ENCODE results near the gene CEBPZOS.

CEBPZOS gene

GRCh38 chr2:37196320-37197195 lies at the start of gene CEBPZOS:
Gene CEBPZOS (plus strand): TSS chr2:37196496. CDS start chr2:37199705, 3,209 bp downstream.
- Histone ChIP-seq H3K36me3 (peaks cover 20 to 30% (median 24%) of the 10 kb centered on the region in 11 experiments), H3K4me2 (peak within 1 kb of the TSS; percentile 81 to 94 (median 88)), H3K4me1 (peaks cover 21 to 36% (median 26%) of the 10 kb centered on the region in 10 experiments), H3K27me3 (no peaks in the 10 kb centered on the region), H4K20me1 (peaks cover 0 to 9% (median 0%) of the 10 kb centered on the region in 11 experiments; a peak in 6 of 22 replicates), H3K9me3 (replicated peaks in 1 of 11) (peaks cover 0 to 30% (median 9%) of the 10 kb centered on the region in 11 experiments; a peak in 18 of 22 replicates), H3K4me3 (peak within 1 kb of the TSS; percentile 65 to 91 (median 76)), H3K27ac (peak within 1 kb of the TSS; percentile 73 to 95 (median 92)), H3K9ac (peak within 1 kb of the TSS; percentile 83 to 93 (median 90))
- TF ChIP-seq Cebpa-rat (IDR thresholded peaks at IDR 0.05) = no peak

- Histone ChIP-seq H3K9ac (no peak overlapping the region), H3K27ac (no peak overlapping the region), H3K27me3 (no peaks in the 10 kb centered on the region), H3K9me3 (replicated peaks in 1 of 11) (peaks cover 0 to 16% (median 7%) of the 10 kb centered on the region in 11 experiments; a peak in 11 of 22 replicates), H3K4me3 (no peak overlapping the region), H3K4me1 (peaks cover 0 to 24% (median 5%) of the 10 kb centered on the region in 10 experiments; a peak in 7 of 20 replicates), H3K4me2 (no peak overlapping the region), H3K36me3 (peaks cover 60 to 86% (median 75%) of the 10 kb centered on the region in 11 experiments), H4K20me1 (peaks cover 0 to 50% (median 6%) of the 10 kb centered on the region in 11 experiments; a peak in 8 of 22 replicates)
- TF ChIP-seq Cebpa-rat (IDR thresholded peaks at IDR 0.05) = no peak
These were observed 48.0 kb upstream of the CEBPZOS start for GRCh38 chr2:37148325-37148724.

GRCh38 chr2:37149626-37150322 lies 46.5 kb upstream of the CEBPZOS start:
- H3K27ac ChIP-seq = no peak overlapping the region
- H3K4me3 ChIP-seq = no peak overlapping the region
- H3K4me2 ChIP-seq = no peak overlapping the region
- peaks cover 0 to 50% (median 6%) of the 10 kb centered on the region in 11 experiments; a peak in 8 of 22 replicates for H4K20me1 ChIP-seq
- H3K36me3 ChIP-seq = peaks cover 47 to 85% (median 70%) of the 10 kb centered on the region in 11 experiments
- no peaks in the 10 kb centered on the region for H3K27me3 ChIP-seq
- peaks cover 0 to 17% (median 4%) of the 10 kb centered on the region in 10 experiments; a peak in 14 of 20 replicates for H3K4me1 ChIP-seq
- no peak overlapping the region for H3K9ac ChIP-seq
- H3K9me3 ChIP-seq (replicated peaks in 1 of 11) = peaks cover 0 to 27% (median 16%) of the 10 kb centered on the region in 11 experiments; a peak in 14 of 22 replicates
- no peak for TF ChIP-seq Cebpa-rat (IDR thresholded peaks at IDR 0.05)

GRCh38 chr2:37153224-37153623 lies 43.1 kb upstream of the CEBPZOS start:
- Histone ChIP-seq H3K27ac (no peak overlapping the region), H3K4me3 (no peak overlapping the region), H3K27me3 (no peaks in the 10 kb centered on the region), H3K9me3 (replicated peaks in 1 of 11) (peaks cover 0 to 27% (median 16%) of the 10 kb centered on the region in 11 experiments; a peak in 14 of 22 replicates), H3K4me1 (peaks cover 19 to 33% (median 25%) of the 10 kb centered on the region in 10 experiments), H4K20me1 (peaks cover 0 to 47% (median 10%) of the 10 kb centered on the region in 11 experiments; a peak in 8 of 22 replicates), H3K36me3 (peaks cover 14 to 51% (median 37%) of the 10 kb centered on the region in 11 experiments), H3K4me2 (no peak overlapping the region), H3K9ac (no peak overlapping the region)
- TF ChIP-seq Cebpa-rat (IDR thresholded peaks at IDR 0.05) = no peak

GRCh38 chr2:37154785-37155184 lies 41.5 kb upstream of the CEBPZOS start:
- Histone ChIP-seq H3K4me1 (peaks cover 19 to 30% (median 25%) of the 10 kb centered on the region in 10 experiments), H4K20me1 (peaks cover 0 to 31% (median 7%) of the 10 kb centered on the region in 11 experiments; a peak in 8 of 22 replicates), H3K9me3 (replicated peaks in 1 of 11) (peaks cover 0 to 27% (median 16%) of the 10 kb centered on the region in 11 experiments; a peak in 14 of 22 replicates), H3K4me2 (peak overlapping the region in 10 of 11 experiments; percentile 84 to 97 (median 93); a peak in 19 of 22 replicates), H3K4me3 (no peak overlapping the region), H3K27me3 (no peaks in the 10 kb centered on the region), H3K9ac (no peak overlapping the region), H3K27ac (no peak overlapping the region), H3K36me3 (peaks cover 5 to 38% (median 27%) of the 10 kb centered on the region in 11 experiments; a peak in 20 of 22 replicates)
- no peak for TF ChIP-seq Cebpa-rat (IDR thresholded peaks at IDR 0.05)

- peak overlapping the region; percentile 87 to 95 (median 92) for H3K9ac ChIP-seq
- peaks cover 19 to 27% (median 24%) of the 10 kb centered on the region in 10 experiments for H3K4me1 ChIP-seq
- H3K27ac ChIP-seq = peak overlapping the region; percentile 78 to 91 (median 86)
- peak overlapping the region; percentile 84 to 97 (median 94) for H3K4me2 ChIP-seq
- peaks cover 0 to 18% (median 6%) of the 10 kb centered on the region in 11 experiments; a peak in 5 of 22 replicates for H4K20me1 ChIP-seq
- H3K4me3 ChIP-seq = peak overlapping the region; percentile 66 to 93 (median 84)
- peaks cover 0 to 27% (median 16%) of the 10 kb centered on the region in 11 experiments; a peak in 14 of 22 replicates for H3K9me3 ChIP-seq (replicated peaks in 1 of 11)
- H3K36me3 ChIP-seq = peaks cover 5 to 34% (median 26%) of the 10 kb centered on the region in 11 experiments; a peak in 20 of 22 replicates
- H3K27me3 ChIP-seq = no peaks in the 10 kb centered on the region
- no peak for TF ChIP-seq Cebpa-rat (IDR thresholded peaks at IDR 0.05)
These were observed 40.0 kb upstream of the CEBPZOS start for GRCh38 chr2:37156071-37156856.

GRCh38 chr2:37156857-37157714 lies 39.2 kb upstream of the CEBPZOS start, which contains the start of gene EIF2AK2:
Gene EIF2AK2 (minus strand): TSS chr2:37156980. CDS start chr2:37147806, 9,174 bp downstream.
- peaks cover 0 to 21% (median 15%) of the 10 kb centered on the region in 11 experiments; a peak in 13 of 22 replicates for H3K9me3 ChIP-seq (replicated peaks in 1 of 11)
- H3K4me1 ChIP-seq = peaks cover 19 to 27% (median 24%) of the 10 kb centered on the region in 10 experiments
- H3K36me3 ChIP-seq = peaks cover 5 to 26% (median 20%) of the 10 kb centered on the region in 11 experiments; a peak in 20 of 22 replicates
- peak within 1 kb of the TSS; percentile 84 to 97 (median 94) for H3K4me2 ChIP-seq
- H3K4me3 ChIP-seq = peak within 1 kb of the TSS; percentile 66 to 93 (median 84)
- H4K20me1 ChIP-seq = peaks cover 0 to 12% (median 0%) of the 10 kb centered on the region in 11 experiments; a peak in 5 of 22 replicates
- H3K27ac ChIP-seq = peak within 1 kb of the TSS; percentile 78 to 91 (median 86)
- H3K27me3 ChIP-seq = no peaks in the 10 kb centered on the region
- no peak for TF ChIP-seq Cebpa-rat (IDR thresholded peaks at IDR 0.05)
- H3K9ac ChIP-seq = peak within 1 kb of the TSS; percentile 87 to 95 (median 92)
